Stimulated activated CD4-positive, alpha-beta T cell treated with anti-CD3 and anti-CD28 coated beads, Interleukin-12 subunit alpha, Interleukin-12 subunit beta, amount 100 ng/mL, for 24 hours (primary cell): Measurements from ENCODE around the gene VOPP1.
A peak's percentile ranks its signal among the peaks of the same experiment; 100 is the strongest.

ENCODE experiments used
- DNase-seq, 2 experiments: peaks; one replicate each; pipeline ENCODE4 v3.0.0-alpha.2; 2020; ENCODE audit warnings: low read depth in 2 of 2

VOPP1 gene

GRCh38 chr7:55555160-55555559 is 17.1 kb downstream of the VOPP1 start:
- no peak for DNase-seq

GRCh38 chr7:55554038-55554437 is 18.3 kb downstream of the VOPP1 start:
- DNase-seq, result no peak

GRCh38 chr7:55553024-55553345 is 19.3 kb downstream of the VOPP1 start:
- DNase-seq, result no peak

- DNase-seq, result no peak
Observed at GRCh38 chr7:55552320-55553023, 19.8 kb downstream of the VOPP1 start.

GRCh38 chr7:55550841-55551537 is 21.3 kb downstream of the VOPP1 start:
- no peak for DNase-seq

- no peak for DNase-seq
Observed at GRCh38 chr7:55550010-55550663, 22.2 kb downstream of the VOPP1 start.

- DNase-seq, result no peak
Observed at GRCh38 chr7:55549457-55549856, 22.8 kb downstream of the VOPP1 start.

- no peak for DNase-seq
Observed at GRCh38 chr7:55548295-55548731, 24.0 kb downstream of the VOPP1 start.

GRCh38 chr7:55546814-55547213 is 25.5 kb downstream of the VOPP1 start:
- no peak for DNase-seq

- DNase-seq, result no peak
Observed at GRCh38 chr7:55545496-55545895, 26.8 kb downstream of the VOPP1 start.

GRCh38 chr7:55540226-55540858 is 32.0 kb downstream of the VOPP1 start:
- no peak for DNase-seq

- DNase-seq, result no peak
Observed at GRCh38 chr7:55539380-55539779, 32.9 kb downstream of the VOPP1 start.

- DNase-seq, result no peak
Observed at GRCh38 chr7:55538538-55538937, 33.8 kb downstream of the VOPP1 start.

GRCh38 chr7:55537458-55537990 is 34.8 kb downstream of the VOPP1 start:
- no peak for DNase-seq

- no peak for DNase-seq
Observed at GRCh38 chr7:55536619-55537457, 35.5 kb downstream of the VOPP1 start.

- no peak for DNase-seq
Observed at GRCh38 chr7:55535617-55536016, 36.7 kb downstream of the VOPP1 start.

- DNase-seq, result no peak
Observed at GRCh38 chr7:55534916-55535590, 37.2 kb downstream of the VOPP1 start.

GRCh38 chr7:55534262-55534915 is 37.9 kb downstream of the VOPP1 start:
- DNase-seq, result peak; percentile 59 to 67

- no peak for DNase-seq
Observed at GRCh38 chr7:55533729-55534080, 38.6 kb downstream of the VOPP1 start.

GRCh38 chr7:55533050-55533728 is 39.1 kb downstream of the VOPP1 start:
- peak; percentile 55 to 60 for DNase-seq
